HG02885 (cell line): Measurements from ENCODE around the gene FAM118B.
"Not testable (repeated sequence)": the region's sequence is repeated elsewhere in the genome, so short reads cannot be mapped to it uniquely, and the experiment has no call there.

Experiments
- ATAC-seq: cut with Tn5 transposase; IDR thresholded peaks from one replicate; pipeline ENCODE4 v1.9.1; 2021; ENCODE audit warnings: mild to moderate bottlenecking; ENCODE audit not compliant: unreplicated experiment, poor library complexity

FAM118B gene

GRCh38 chr11:126214841-126215240 is 3.3 kb downstream of the FAM118B start:
- no peak for ATAC-seq

GRCh38 chr11:126216526-126217305 is 5.1 kb downstream of the FAM118B start:
- no peak for ATAC-seq

DNA sequence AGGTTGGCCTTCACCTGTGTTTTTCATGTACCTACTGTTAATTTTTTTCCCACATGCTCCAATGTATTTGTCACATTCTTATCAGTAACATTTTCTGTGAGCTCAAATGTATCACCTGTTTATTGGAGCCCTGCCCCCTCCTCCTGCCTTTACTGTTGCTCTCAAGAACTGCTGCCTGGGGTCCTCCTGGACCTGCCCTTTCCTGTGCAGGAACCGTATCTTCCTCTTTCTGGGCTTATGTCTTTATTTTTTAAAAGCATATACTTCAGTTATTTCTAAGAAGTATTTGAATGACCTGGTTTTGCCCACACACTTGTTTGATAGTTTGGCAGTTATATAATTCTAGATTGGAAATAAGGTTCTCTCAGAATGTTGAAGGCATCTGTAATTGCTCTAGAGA is 5.9 kb downstream of the FAM118B start:
- no peak for ATAC-seq

- ATAC-seq = no peak
Measured at GRCh38 chr11:126219547-126219946, 8.0 kb downstream of the FAM118B start.

DNA sequence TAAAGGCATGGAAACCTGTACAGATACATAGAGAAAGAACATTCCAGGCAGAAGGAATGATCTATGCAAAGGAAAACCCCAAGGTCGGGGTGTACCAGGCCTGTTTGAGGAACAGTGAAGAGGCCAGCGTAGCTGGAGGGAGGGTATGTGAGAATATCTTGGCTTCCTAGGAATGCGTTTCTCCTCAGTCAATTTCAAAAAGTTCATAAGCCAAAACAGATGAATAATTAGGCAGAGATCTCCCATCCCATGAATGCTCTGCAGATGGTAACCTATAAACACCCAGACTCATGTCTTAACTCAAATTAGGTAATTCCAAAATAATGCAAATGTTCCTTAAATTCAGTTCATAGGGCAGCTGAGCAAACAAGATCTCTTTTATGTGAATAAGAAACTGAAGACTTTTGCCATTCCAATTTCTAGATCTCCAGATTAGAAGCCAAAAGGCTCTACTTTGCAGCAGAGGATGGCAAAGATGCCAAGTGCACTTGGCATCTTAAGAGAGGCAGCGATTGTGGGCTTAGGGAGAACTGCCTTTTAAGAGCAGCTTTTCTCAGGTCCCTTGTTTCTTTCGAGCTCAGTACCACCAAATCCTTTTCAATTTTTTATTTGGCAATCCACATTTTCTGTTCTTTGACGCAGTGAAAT is 13.2 kb downstream of the FAM118B start:
- no peak for ATAC-seq

GRCh38 chr11:126225295-126225665 is 13.7 kb downstream of the FAM118B start:
- no peak for ATAC-seq

DNA sequence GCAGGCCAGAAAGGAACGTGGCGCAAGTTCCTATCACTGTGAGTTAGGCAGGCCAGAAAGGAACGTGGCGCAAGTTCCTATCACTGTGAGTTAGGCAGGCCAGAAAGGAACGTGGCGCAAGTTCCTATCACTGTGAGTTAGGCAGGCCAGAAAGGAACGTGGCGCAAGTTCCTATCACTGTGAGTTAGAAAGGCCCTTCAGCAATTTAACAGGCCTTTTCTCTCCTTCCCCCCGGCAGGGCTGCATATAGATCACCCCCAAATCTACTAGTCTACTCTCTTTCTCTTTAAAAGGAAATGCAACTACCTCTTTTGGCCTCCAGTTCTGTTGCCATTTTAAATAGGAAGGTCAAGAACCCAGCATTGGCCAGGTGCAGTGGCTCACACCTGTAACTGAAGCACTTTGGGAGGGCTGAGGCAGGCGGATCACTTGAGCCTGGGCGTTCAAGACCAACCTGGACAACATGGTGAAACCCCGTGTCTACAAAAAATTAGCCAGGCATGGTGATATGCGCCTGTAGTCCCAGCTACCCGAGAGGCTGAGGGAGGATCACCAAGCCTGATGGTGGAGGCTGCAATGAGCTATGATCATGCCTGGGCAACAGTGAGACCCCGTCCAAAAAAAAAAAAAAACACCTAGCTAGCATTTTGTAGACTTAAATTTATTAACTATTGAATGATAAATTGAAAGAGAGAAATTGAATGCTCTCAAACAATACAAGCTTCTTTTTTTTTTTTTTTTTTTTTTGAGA is 14.9 kb downstream of the FAM118B start:
- no peak for ATAC-seq

DNA sequence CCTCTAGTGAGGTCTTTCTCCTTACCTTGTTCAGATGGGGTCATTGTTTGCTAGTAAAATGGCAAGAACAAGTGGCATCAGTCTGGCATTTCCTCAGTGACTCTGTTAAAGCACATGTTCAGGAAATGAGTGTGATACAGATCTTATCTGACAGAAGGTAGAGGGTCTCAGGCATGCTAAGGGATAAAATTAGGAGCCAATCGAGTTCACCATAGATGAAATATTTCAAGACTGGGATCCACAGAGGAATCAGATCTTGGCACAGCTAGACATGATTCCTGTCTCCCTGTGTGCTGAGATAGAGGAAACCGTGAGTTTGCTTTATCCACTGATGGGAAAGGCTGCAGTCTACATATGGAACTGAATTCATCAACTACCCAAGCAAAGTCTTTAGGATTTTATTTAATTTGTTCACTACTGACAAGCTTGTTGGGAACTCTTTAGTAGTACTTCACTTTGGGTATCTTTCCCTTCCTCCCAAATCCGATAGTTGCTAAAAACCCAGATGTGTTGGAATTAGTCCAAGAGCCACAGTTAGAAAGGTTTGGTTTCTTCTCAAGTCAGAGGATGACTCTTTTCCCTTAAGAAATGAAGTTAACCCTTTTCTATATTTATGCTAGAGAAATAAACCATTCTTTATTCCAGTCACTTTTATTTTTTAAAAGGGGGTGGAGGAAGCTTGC is 18.4 kb downstream of the FAM118B start:
- ATAC-seq = no peak

DNA sequence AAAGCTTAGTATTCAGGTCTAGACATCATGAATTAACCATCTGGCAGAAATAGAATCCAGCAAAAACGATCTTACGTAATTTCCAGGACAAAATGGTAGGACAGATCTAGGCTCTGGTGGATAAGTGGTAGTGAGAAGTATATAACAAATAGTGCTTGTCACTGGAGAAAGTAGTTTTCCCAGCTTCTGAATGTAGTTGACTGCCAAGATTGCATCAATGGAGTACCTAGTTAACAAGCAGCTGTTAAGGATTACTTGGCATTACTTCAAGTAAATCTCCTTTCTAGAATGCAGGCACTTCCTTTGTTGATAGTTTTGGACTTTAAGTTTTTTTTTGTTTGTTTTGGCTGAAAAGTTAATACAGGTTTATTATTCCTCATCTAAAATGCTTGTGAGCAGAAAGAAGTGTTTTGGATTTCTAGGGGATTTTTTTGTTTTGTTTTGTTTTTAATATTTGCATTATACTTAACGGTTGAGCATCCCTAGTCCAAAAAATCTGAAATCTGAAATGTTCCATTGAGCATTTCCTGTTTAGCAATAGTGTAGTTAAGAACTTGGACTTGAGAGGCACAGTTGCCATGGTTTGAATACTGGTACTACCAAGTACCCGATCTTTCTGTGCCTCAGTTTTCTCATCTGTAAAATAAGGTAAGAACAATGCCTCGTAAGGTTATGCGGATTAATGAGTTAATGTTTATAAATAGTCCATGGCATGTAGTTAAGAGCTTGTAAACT is 20.3 kb downstream of the FAM118B start:
- ATAC-seq = no peak

DNA sequence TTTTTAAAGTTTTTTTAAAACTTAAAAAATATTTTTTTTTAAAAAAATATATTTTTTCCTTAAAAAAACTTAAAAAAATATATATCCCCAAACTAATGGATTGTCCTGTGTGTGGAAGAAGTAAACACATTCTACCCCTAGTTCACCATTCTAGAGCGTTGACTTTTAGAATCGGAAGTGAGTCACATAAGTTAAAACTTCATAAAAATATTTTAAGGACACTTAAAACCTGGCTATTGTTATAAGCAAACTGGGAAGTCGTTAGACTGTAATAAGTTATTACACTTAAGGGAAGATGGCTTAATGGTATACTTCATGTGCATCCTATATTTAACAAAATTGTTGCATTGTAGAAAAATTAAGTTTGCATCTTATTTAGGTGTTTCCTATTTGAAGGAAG is 21.1 kb downstream of the FAM118B start:
- no peak for ATAC-seq

DNA sequence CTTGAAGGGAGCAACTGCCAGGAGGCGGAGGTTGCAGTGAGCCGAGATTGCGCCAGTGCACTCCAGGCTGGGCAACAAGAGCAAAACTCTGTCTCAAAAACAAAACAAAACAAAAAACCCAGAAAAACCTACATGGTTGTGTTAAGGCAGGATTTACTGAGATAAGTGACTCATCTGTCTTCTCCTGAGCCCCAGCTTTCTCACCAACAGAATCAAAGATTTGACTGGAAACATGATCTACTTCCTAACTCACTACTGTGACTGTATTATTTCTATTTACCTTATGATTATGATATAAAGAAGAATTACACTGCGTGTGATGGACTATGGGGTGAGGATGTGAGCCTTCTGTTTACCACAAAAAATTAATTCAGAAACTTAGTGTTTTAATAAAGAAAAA is 21.8 kb downstream of the FAM118B start:
- no peak for ATAC-seq

GRCh38 chr11:126246636-126247035 is 35.1 kb downstream of the FAM118B start:
- no peak for ATAC-seq

DNA sequence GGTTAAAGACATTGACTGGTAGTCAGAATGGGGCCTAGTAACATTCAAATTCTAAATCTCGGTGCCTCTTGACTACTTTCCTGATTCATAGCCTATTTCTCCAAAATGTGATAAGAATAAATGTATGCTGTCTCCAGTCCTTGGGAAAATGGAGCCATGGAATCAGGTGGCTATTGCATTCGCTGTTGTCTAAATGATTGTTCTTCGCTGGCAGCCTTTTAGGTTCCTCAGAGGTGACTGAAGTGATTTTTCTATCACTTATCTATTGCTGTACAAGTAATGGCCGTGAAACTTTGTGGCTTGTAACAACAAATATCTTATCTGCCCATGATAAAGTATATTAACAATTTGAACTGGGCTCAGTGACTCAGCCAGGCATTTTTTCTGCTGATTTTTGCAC is 41.7 kb downstream of the FAM118B start:
- ATAC-seq = no peak

DNA sequence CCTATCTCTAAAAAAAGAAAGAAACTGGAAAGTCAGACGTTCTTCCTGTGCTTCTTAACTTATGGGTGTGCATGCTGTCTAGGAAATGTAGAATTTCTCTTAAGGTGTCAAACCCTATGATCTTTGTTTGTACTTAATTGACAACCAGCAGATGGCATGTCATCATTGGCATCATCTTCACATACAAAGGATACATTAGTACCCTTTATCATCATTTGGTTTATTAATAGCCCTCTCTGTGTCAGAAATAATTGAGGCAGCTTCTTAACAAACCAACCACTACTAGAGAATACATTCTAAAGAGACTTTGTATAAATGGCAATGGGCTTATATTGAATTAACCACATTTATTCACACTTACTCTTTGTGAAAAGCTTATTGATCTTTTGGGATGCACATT is 43.2 kb downstream of the FAM118B start:
- ATAC-seq = no peak

DNA sequence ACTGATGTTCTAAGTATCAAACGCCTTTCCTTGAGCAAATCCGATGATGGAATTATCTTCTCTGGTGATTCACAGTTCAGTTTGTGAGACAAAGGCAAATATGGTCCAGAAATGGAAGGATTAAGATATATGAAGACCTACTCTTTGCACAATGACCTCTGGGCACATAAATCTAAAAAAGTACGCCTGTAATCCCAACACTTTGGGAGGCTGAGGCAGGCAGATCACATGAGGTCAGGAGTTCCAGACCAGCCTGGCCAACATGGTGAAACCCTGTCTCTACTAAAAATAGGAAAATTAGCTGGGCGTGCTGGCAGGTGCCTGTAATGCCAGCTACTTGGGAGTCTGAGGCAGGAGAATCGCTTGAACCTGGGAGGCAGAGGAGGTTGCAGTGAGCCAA is 43.9 kb downstream of the FAM118B start:
- not testable (repeated sequence) for ATAC-seq

GRCh38 chr11:126256216-126256615 is 44.6 kb downstream of the FAM118B start:
- ATAC-seq = no peak

- no peak for ATAC-seq
Measured at GRCh38 chr11:126257144-126257543, 45.6 kb downstream of the FAM118B start.

DNA sequence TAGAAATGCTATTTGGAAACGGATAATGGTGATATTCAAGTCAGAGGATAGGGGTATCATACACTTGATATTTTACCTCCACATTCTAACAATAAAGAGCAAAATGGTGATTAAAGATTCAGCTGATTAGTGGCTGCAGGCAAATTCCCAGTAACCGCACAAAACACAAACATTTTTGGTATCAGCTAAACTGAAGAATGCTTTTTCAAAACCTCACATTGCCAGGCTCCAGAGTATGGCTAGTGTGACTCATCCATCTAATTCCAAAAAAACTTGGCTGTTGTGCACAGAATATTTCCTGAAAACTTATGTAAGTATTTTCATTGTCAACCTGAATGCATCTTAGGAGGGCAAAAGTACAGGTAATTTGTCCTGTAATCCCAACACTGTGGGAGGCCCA is 46.2 kb downstream of the FAM118B start:
- ATAC-seq = no peak

GRCh38 chr11:126262216-126262615 is 50.6 kb downstream of the FAM118B start:
- no peak for ATAC-seq

- ATAC-seq = no peak
Measured at GRCh38 chr11:126263489-126263888, 51.9 kb downstream of the FAM118B start.
